Activated CD4-positive, alpha-beta T cell treated with anti-CD3 and anti-CD28 coated beads, Interleukin-2, amount 10 ng/mL, durations not matched to agents 7 days and 5 days (primary cell): ENCODE data around the gene SYT5. TPM values are rescaled to one million over a fixed set of nuclear protein-coding genes. Genes with fewer than 3 reads are reported as not detected.
"Not testable (repeated sequence)": the region's sequence is repeated elsewhere in the genome, so short reads cannot be mapped to it uniquely, and the experiment has no call there.

Experiments
- CTCF ChIA-PET: fragments of 350-600 bp; sonication (Branson Sonifier 250); formaldehyde crosslinking; loops from one replicate; lab custom pipeline; 2021; ENCODE audit warnings: antibody characterized with exemption; lab: Charles Lee
- POLR2A ChIA-PET: fragments of 350-600 bp; sonication (Branson Sonifier 250); formaldehyde crosslinking; loops from one replicate; lab custom pipeline; 2021; ENCODE audit warnings: antibody characterized with exemption; lab: Charles Lee
- DNase-seq: peaks from one replicate; pipeline ENCODE4 v3.0.0-alpha.2; 2020
- H3K27ac Mint-ChIP-seq: one replicate; pipeline ENCODE4 v1.8.0; 2021; ENCODE audit warnings: mild to moderate bottlenecking, moderate library complexity, mixed read lengths
- H3K27me3 Mint-ChIP-seq: one replicate; pipeline ENCODE4 v1.8.0; 2021; ENCODE audit warnings: mixed read lengths
- H3K36me3 Mint-ChIP-seq: one replicate; pipeline ENCODE4 v1.8.0; 2021; ENCODE audit warnings: low read depth, mixed read lengths
- H3K4me1 Mint-ChIP-seq: one replicate; pipeline ENCODE4 v1.8.0; 2021; ENCODE audit warnings: mixed read lengths
- H3K4me3 Mint-ChIP-seq: one replicate; pipeline ENCODE4 v1.8.0; 2021; ENCODE audit warnings: mild to moderate bottlenecking, moderate library complexity, mixed read lengths
- H3K9me3 Mint-ChIP-seq: one replicate; pipeline ENCODE4 v1.8.0; 2021; ENCODE audit warnings: mixed read lengths
- total RNA-seq, 2 experiments: library from RNA; stranded (reverse); gene quantifications; one replicate each; pipeline ENCODE4 v1.2.3, GENCODE V29; 2021

The SYT5 gene
- total RNA-seq, 2 experiments from 2014 or later = 0.17 TPM; not detected in 1

DNA sequence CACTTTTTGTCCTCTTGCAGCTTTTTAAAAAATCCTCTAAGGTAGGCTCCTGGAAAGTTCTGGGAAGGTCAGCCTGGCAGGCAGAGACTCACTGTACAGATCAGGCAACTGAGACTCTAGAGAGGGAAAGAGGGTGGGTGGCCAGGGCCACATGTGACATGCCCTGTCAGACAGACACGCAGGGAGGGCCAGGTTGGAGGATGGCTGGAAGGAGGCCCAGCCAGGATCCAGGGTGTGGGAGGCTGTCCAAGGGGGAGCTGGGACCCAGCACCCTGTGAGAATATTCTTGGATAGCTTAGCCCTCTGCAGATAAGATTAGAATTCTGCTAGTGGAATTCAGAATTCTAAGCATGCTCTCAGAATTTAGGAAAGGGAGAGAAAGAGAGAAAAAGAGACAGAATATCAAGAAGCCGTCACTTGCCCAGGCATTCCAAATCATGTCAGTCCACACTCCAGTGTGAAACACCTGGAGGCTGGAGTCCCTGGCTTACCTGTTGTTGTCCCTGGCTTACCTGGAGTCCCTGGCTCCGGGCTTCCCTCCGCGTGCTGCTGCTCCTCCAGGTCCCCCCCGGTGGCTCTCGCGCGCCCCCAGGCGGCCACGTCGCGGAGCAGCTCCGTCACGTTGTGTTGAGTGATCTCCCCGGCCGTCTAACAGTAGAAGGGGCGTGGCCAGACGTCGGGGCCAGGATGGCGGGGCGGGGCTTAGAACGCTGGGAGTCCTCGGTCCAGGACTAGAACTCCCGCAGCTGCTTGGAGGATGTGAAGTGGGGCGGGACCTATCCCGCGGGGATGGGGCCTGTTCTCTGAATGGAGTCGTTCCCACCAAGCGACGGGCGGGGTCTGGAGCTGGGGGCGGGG is 19.7 kb downstream of the SYT5 start:
- Mint-ChIP-seq H3K27me3 (peaks cover 23% of the 10 kb centered on the region), H3K27ac (no peak overlapping the region), H3K4me3 (no peak overlapping the region), H3K4me1 (peaks cover 17% of the 10 kb centered on the region), H3K9me3 (no peaks in the 10 kb centered on the region), H3K36me3 (no peaks in the 10 kb centered on the region)
- ChIA-PET CTCF (interaction anchor here (0.5 to 2.5 kb wide), 26 partner anchors 9 to 494 kb away, joined by 3 to 11 read pairs (median 4); partner anchors contain the start of genes SYT5 and U2AF2), POLR2A (no interaction called here)
- peak; percentile 91 for DNase-seq

DNA sequence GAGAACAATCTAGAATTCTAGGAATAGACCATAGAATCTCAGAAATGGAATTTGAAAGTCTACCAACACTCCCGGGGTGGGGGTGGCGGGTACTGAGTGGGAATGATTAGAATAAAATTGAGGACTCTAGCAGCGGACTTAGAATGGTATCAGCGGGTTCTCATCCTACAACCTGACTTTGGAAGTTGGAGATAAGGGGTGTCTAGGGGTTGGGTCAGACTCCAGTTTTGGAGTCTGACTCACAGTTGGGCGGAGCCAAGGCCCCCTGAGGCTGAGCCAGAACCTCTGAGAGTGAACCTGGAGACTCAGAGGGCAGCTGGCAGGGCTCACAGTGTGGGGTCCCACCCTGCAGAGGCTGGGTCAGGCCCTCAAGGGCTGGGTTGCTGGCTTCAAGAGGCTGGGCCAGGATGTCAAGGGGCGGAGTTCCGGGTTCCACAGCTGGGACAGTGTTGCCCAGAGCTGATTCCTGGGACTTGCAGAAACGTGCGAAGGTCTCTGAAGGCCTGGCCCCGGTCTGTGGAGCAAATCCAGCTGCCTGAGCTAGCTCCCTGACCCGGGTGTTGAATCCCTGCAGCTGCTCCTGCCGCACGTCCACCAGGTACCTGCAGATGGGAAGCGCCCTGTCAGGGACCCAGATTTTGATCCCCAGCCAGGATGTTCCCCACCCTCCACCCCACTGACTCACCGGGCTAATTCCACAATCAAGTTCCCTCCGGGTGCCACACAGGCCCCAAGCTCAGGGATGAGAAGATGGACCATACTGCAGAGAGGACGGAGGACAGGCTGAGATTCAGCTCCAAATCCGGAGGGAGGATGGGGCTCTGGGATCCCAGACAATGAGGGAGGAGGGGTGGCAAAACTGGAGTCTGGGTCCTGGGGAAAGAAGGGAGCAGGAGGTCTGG is 21.0 kb downstream of the SYT5 start:
- H3K27ac Mint-ChIP-seq = no peak overlapping the region
- H3K4me3 Mint-ChIP-seq = no peak overlapping the region
- H3K36me3 Mint-ChIP-seq = no peaks in the 10 kb centered on the region
- H3K9me3 Mint-ChIP-seq = no peaks in the 10 kb centered on the region
- CTCF ChIA-PET = interaction anchor here (0.7 to 2.5 kb wide), 13 partner anchors 8 to 433 kb away, joined by 3 to 11 read pairs (median 5); partner anchors contain the start of gene SYT5
- POLR2A ChIA-PET = no interaction called here
- peaks cover 22% of the 10 kb centered on the region for H3K4me1 Mint-ChIP-seq
- H3K27me3 Mint-ChIP-seq = peaks cover 16% of the 10 kb centered on the region
- no peak for DNase-seq

DNA sequence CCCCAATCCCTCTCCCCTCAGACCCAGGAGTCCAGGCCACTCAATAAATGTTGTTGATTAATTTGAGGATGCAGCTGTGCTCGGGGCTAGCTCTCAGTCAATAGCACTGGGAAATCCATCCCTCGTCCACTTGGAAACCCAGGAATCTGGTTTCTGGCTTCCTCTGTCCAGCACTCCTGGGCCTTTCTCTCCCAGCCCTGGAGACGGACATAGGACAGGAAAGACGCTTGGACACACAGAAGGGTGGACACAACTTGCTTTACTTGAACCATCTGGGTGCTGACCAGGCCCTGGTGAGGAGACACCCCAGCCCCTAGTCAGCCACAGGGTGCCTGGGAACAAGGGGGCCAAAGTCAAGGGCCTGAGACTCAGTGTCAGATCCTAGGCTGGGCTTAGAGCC is 21.7 kb downstream of the SYT5 start:
- Mint-ChIP-seq H3K27ac (peak overlapping the region; percentile 19), H3K36me3 (no peaks in the 10 kb centered on the region), H3K4me1 (peaks cover 27% of the 10 kb centered on the region), H3K9me3 (peaks cover 4% of the 10 kb centered on the region), H3K27me3 (peaks cover 12% of the 10 kb centered on the region), H3K4me3 (no peak overlapping the region)
- ChIA-PET CTCF (no interaction called here), POLR2A (interaction anchor here (0.6 kb wide), 1 partner anchor 489 kb away, joined by 3 read pairs; no protein-coding TSS in a partner anchor)
- DNase-seq = no peak

DNA sequence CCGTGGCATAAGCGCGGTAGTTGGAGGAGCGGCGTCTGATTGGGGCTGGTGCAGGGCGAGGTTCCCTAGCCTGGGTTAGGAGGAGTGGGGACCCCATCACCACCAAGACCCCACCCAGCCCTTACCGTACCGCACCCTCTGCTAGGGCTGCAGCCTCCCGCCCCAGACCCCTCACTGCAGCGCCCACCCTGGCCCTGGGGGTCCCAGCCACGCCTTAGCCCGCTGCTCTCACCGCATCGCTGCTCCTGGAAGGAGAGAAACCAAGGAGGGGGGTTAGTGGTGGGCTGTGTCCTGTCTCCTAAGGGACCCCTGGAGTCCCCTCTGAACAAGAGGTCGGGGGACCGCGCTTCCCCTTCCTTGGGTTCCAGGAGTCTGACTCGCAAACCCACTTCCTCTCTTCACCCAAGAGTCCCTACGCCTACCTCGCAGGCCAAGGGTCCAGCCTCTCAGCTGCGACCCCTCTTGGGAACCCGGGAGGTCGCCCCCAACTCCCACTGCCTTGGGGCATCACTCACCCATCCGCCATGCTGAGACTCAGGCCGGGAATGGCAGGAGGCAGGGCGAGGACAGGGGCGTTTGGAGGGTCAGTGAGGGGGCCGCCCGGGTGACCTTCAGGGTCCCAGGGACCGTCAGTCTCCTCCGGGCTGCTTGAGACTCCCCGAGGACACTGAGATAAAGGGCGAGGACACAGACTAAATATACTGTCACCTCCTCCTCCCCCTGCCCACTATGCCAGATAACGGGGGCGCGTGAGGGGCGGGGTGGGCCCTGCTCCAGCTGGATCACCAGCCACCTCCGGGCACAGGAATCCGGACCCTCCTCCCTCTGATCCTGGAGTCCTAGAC is 22.8 kb downstream of the SYT5 start, which contains the start of gene TNNI3:
TNNI3 (minus strand) TSS at position 669 of the 845 bp plus-strand sequence; CDS start at position 526, 143 bp downstream.
- no peak for DNase-seq
- Mint-ChIP-seq H3K27me3 (peaks cover 12% of the 10 kb centered on the region), H3K9me3 (peaks cover 5% of the 10 kb centered on the region), H3K27ac (peak within 1 kb of the TSS; percentile 19), H3K36me3 (no peaks in the 10 kb centered on the region), H3K4me3 (no peak within 1 kb of the TSS), H3K4me1 (peaks cover 28% of the 10 kb centered on the region)
- ChIA-PET POLR2A (interaction anchor here (0.6 kb wide), 1 partner anchor 490 kb away, joined by 3 read pairs; no protein-coding TSS in a partner anchor), CTCF (interaction anchor here (0.6 kb wide), 1 partner anchor 24 kb away, joined by 3 read pairs; no protein-coding TSS in a partner anchor)

DNA sequence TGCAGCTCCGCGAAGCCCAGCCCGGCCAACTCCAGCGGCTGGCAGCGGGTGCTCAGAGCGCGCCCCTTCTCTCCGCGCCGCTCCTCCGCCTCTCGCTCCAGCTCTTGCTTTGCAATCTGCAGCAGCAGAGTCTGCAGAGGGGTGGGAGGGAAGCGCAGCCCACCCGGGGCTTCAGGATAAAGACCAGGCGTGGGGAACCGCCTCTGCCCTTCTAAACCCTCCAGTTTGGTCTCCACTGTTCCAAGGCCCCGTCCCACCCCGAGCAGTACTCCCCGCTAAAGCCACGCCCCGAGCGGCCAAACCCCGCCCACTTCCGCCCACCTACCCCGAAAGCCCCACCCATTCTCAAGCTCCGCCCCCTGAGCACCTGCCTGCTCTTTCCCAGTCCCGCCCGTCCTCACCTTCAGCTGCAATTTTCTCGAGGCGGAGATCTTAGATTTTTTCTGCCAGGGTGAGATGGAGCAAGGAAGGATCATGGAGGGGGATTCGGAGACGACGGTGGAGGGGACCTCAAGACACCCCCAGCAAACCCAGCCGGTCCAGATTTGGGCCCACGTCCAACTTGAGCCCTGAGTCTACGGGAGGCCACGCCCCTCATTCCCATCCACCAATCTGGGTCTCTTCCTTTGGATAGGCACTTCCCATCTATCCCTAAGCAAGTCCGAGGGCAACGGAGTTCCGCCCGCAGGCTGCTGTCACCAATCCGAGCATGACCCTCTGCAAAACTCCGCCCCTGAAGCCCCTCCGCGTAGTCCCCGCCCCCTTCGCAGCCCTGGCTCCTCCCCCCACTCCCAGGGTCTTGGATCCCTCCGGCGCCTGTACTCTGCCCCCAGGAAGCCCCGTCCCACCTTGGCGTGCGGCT is 23.7 kb downstream of the SYT5 start:
- Mint-ChIP-seq H3K4me3 (no peak overlapping the region), H3K9me3 (peaks cover 11% of the 10 kb centered on the region), H3K27me3 (peaks cover 12% of the 10 kb centered on the region), H3K36me3 (peaks cover 5% of the 10 kb centered on the region), H3K27ac (no peak overlapping the region), H3K4me1 (peaks cover 37% of the 10 kb centered on the region)
- ChIA-PET CTCF (interaction anchor here (0.6 kb wide), 2 partner anchors 16 to 40 kb away, joined by 3 read pairs; no protein-coding TSS in a partner anchor), POLR2A (no interaction called here)
- DNase-seq = peak; percentile 38

DNA sequence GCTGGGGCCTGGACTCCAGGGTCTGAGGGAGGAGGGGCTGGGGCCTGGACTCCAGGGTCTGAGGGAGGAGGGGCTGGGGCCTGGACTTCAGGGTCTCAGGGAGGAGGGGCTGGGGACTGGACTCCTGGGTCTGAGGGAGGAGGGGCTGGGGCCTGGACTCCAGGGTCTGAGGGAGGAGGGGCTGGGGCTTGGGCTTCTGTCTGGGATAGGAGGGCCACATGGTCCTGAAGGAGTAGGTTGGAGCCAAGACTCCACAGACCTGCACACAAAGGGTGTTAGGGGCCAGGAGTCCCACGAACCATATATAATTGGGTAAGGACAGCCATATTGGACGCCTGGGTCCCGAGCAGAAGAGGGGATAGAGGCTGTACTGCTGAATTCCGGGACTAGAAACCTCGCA is 24.3 kb downstream of the SYT5 start:
- H3K4me3 Mint-ChIP-seq, POLR2A ChIA-PET, H3K27ac Mint-ChIP-seq, DNase-seq, H3K36me3 Mint-ChIP-seq: not testable (repeated sequence)
- peaks cover 39% of the 10 kb centered on the region for H3K4me1 Mint-ChIP-seq
- peaks cover 11% of the 10 kb centered on the region for H3K9me3 Mint-ChIP-seq
- H3K27me3 Mint-ChIP-seq = peaks cover 12% of the 10 kb centered on the region
- CTCF ChIA-PET = interaction anchor here (0.6 kb wide), 2 partner anchors 16 to 40 kb away, joined by 3 read pairs; no protein-coding TSS in a partner anchor

DNA sequence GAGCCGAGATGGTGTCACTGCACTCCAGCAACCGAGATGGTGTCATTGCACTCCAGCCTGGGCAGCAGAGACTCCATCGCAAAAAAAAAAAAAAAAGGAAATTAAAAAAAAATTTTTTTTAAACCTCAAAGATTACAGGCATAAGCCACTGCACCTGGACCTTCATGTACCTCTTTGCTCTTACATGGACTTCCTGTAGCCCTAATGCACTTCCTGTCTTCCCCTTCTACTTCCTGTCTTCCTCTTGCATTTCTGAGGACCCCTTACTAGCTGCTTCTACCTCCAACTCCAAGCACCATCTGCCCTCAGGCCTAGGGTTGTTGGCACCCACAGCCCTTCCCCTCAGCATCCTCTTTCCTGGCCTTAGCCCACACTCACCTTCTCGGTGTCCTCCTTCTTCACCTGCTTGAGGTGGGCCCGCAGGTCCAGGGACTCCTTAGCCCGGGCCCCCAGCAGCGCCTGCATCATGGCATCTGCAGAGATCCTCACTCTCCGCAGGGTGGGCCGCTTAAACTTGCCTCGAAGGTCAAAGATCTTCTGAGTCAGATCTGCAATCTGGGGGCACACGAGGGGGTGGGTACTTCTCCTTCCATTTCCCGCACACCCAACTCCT is 26.3 kb downstream of the SYT5 start:
- no peak for DNase-seq
- H3K27me3 Mint-ChIP-seq = peaks cover 6% of the 10 kb centered on the region
- ChIA-PET POLR2A (no interaction called here), CTCF (no interaction called here)
- H3K9me3 Mint-ChIP-seq = peaks cover 11% of the 10 kb centered on the region
- H3K27ac Mint-ChIP-seq = no peak overlapping the region
- H3K4me3 Mint-ChIP-seq = no peak overlapping the region
- H3K36me3 Mint-ChIP-seq = peaks cover 5% of the 10 kb centered on the region
- H3K4me1 Mint-ChIP-seq = peaks cover 28% of the 10 kb centered on the region

DNA sequence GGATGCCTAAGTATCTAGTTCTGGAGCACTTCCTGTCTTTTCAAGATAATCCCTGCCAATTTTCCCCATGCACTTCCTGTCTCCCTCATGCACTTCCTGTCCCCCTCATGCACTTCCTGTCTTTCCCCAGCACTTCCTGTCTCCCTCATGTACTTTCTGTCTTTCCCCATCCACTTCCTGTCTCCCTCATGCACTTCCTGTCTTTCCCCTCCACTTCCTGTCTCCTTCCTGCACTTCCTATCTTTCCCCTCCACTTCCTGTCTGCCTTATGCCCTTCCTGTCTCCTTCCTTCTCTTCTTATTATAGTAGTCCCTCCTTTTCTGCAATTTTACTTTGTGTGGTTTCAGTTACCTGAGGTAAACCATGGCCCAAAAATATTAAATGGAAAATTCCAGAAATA is 28.1 kb downstream of the SYT5 start:
- ChIA-PET POLR2A (no interaction called here), CTCF (interaction anchor here (1.0 to 3.1 kb wide), 2 partner anchors 8 to 63 kb away, joined by 3 to 8 read pairs; no protein-coding TSS in a partner anchor)
- H3K4me1 Mint-ChIP-seq = peaks cover 28% of the 10 kb centered on the region
- peaks cover 11% of the 10 kb centered on the region for H3K9me3 Mint-ChIP-seq
- DNase-seq = no peak
- peaks cover 5% of the 10 kb centered on the region for H3K36me3 Mint-ChIP-seq
- H3K27ac Mint-ChIP-seq = peak overlapping the region; percentile 82
- no peak overlapping the region for H3K4me3 Mint-ChIP-seq
- H3K27me3 Mint-ChIP-seq = peaks cover 8% of the 10 kb centered on the region

DNA sequence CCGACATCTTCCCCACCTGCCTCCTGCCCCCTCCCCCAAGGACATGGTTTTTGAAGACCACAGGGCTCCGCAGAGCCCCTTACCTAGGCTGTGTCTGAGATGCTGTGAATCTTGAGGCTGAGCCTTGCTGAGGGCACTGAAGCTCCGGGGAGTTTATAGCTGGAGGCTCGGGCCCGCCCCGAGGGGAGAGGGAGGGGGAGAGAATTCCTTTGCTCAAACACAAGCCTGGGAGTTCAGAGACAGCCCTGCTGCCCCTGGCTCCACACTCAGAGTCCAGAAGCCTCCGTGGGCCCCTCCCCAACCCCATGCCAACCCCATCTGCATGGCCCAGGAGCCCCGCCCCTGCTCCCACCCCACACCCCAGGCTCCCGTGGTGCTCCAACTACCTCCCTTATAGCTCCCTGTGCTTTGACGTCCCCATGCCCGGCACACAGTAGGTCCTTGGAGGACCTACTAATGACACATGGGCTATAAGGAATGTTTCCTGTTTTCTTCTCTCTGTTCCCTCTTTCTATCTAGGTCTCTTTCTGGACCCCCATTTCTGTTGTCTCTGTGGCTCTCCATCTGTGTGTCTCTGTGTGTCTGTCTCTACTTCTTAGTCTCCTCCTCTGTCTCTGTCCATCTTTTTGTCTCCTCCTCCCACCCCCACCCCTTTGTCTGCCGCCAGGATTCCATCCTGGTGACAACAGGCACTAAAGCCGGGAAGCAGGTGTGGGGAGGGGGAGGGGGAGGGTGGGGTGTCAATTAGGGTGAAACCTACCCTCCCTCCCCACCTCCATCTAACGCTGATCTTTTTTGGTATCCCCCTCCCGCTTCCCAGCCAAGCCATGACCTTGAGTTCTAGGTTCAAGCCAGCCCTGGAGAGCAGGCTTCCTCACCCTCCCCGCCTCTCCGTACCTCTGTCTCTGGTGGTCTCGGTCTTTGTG is 30.7 kb downstream of the SYT5 start, which contains the start of gene TNNT1:
TNNT1 (minus strand) TSS at position 129 of the 926 bp plus-strand sequence. CDS start 2,049 bp downstream, outside the sequence.
- Mint-ChIP-seq H3K9me3 (peaks cover 11% of the 10 kb centered on the region), H3K36me3 (peaks cover 5% of the 10 kb centered on the region), H3K27ac (no peak within 1 kb of the TSS), H3K4me1 (peaks cover 21% of the 10 kb centered on the region), H3K27me3 (peaks cover 18% of the 10 kb centered on the region), H3K4me3 (no peak within 1 kb of the TSS)
- POLR2A ChIA-PET = interaction anchor here (0.6 kb wide), 1 partner anchor 28 kb away, joined by 6 read pairs; no protein-coding TSS in a partner anchor
- no peak for DNase-seq
- CTCF ChIA-PET = no interaction called here
